Dedifferentiated amniotic fluid mesenchymal stem cell (primary cell): Measurements from ENCODE around the gene KRT4.
"Not testable (repeated sequence)": the region's sequence is repeated elsewhere in the genome, so short reads cannot be mapped to it uniquely, and the experiment has no call there.

Experiments
- DNase-seq: peaks from one replicate; pipeline ENCODE4 v3.0.0-alpha.2; 2016; ENCODE audit errors: extremely low spot score

The KRT4 gene

GRCh38 chr12:52807544-52808470 is 6.1 kb downstream of the KRT4 start:
- DNase-seq, result no peak

GRCh38 chr12:52806821-52807543 is 6.9 kb downstream of the KRT4 start:
- DNase-seq, result no peak

GRCh38 chr12:52806169-52806811 is 7.6 kb downstream of the KRT4 start:
- no peak for DNase-seq

- no peak for DNase-seq
Observed at GRCh38 chr12:52805739-52806138, 8.2 kb downstream of the KRT4 start.

GRCh38 chr12:52805000-52805399 is 8.9 kb downstream of the KRT4 start:
- DNase-seq, result no peak

- no peak for DNase-seq
Observed at GRCh38 chr12:52802442-52802841, 11.5 kb downstream of the KRT4 start.

- DNase-seq, result no peak
Observed at GRCh38 chr12:52801773-52802172, 12.1 kb downstream of the KRT4 start.

- no peak for DNase-seq
Observed at GRCh38 chr12:52800259-52800917, 13.5 kb downstream of the KRT4 start.

GRCh38 chr12:52799505-52800211 is 14.3 kb downstream of the KRT4 start:
- DNase-seq, result no peak

- no peak for DNase-seq
Observed at GRCh38 chr12:52798671-52799504, 15.0 kb downstream of the KRT4 start.

- DNase-seq, result no peak
Observed at GRCh38 chr12:52798003-52798670, 15.8 kb downstream of the KRT4 start.

- no peak for DNase-seq
Observed at GRCh38 chr12:52797529-52797894, 16.4 kb downstream of the KRT4 start.

- no peak for DNase-seq
Observed at GRCh38 chr12:52796839-52797528, 16.9 kb downstream of the KRT4 start.

GRCh38 chr12:52796429-52796794 is 17.5 kb downstream of the KRT4 start:
- no peak for DNase-seq

GRCh38 chr12:52795694-52796428 is 18.1 kb downstream of the KRT4 start, which contains the start of gene KRT3:
Gene KRT3 (minus strand): TSS chr12:52796117. CDS start chr12:52796042, 75 bp downstream.
- DNase-seq, result no peak

GRCh38 chr12:52795332-52795674 is 18.6 kb downstream of the KRT4 start:
- DNase-seq, result not testable (repeated sequence)

- no peak for DNase-seq
Observed at GRCh38 chr12:52794479-52795331, 19.2 kb downstream of the KRT4 start.
